ENCODE results near the gene TAF1B. TPM values are rescaled to one million over a fixed set of nuclear protein-coding genes. Genes with fewer than 3 reads are reported as not detected.

The TAF1B gene
- total and polyA plus RNA-seq, 2 donors (not counting 3 experiments of a cell fraction or from before 2014, with no cell fraction given), result 6.3 to 29.4 TPM

- no peak overlapping the region for H3K27ac ChIP-seq (ENCODE audit: insufficient read depth, low read depth, low read length)
- DNase-seq (ENCODE audit: low read depth, low spot score), result no peak
- H3K9me3 ChIP-seq (replicated peaks; ENCODE audit: control insufficient read depth, insufficient read depth, low read length), result no peaks in the 10 kb centered on the region
- no peaks in the 10 kb centered on the region for H3K4me1 ChIP-seq (ENCODE audit: control insufficient read depth, extremely low read depth, insufficient read depth, low read length)
- no peak for FAIRE-seq
- H3K4me3 ChIP-seq (replicated peaks in 1 of 3; ENCODE audit: insufficient read depth in 1 of 3, low read depth in 1 of 3, low read length in 3 of 3), result no peak overlapping the region
- no peaks in the 10 kb centered on the region for H3K9me1 ChIP-seq (replicated peaks; ENCODE audit: control insufficient read depth, extremely low read depth, insufficient read depth, low read length)
- no peaks in the 10 kb centered on the region for H3K79me2 ChIP-seq (ENCODE audit: control insufficient read depth, insufficient read depth, low read length)
- no peaks in the 10 kb centered on the region for H3K36me3 ChIP-seq (ENCODE audit: control insufficient read depth in 2 of 2, extremely low read depth in 1 of 2, insufficient read depth in 2 of 2, low read length in 2 of 2)
- no TSS peak for BruUV-seq (replicated peaks)
- TF ChIP-seq POLR2A (IDR thresholded peaks at IDR 0.05; ENCODE audit: low read depth, low read length), result no peak
- TF ChIP-seq EZH2 (IDR thresholded peaks at IDR 0.05; ENCODE audit: borderline replicate concordance, low read depth, low read length, severe bottlenecking), result no peak
- TF ChIP-seq POLR2AphosphoS5 (IDR thresholded peaks at IDR 0.05; ENCODE audit: insufficient read depth, low read depth, low read length), result no peak
- no peak for TF ChIP-seq GATA2 (IDR thresholded peaks at IDR 0.05; ENCODE audit: insufficient read depth, insufficient read length, low read depth, low read length)
- TF ChIP-seq MAX (IDR thresholded peaks at IDR 0.05; ENCODE audit: insufficient read depth, insufficient read length), result no peak
- no peak for TF ChIP-seq JUN (IDR thresholded peaks at IDR 0.05; ENCODE audit: borderline replicate concordance, insufficient read depth, insufficient read length, low read depth)
- TF ChIP-seq, protein P1, sequence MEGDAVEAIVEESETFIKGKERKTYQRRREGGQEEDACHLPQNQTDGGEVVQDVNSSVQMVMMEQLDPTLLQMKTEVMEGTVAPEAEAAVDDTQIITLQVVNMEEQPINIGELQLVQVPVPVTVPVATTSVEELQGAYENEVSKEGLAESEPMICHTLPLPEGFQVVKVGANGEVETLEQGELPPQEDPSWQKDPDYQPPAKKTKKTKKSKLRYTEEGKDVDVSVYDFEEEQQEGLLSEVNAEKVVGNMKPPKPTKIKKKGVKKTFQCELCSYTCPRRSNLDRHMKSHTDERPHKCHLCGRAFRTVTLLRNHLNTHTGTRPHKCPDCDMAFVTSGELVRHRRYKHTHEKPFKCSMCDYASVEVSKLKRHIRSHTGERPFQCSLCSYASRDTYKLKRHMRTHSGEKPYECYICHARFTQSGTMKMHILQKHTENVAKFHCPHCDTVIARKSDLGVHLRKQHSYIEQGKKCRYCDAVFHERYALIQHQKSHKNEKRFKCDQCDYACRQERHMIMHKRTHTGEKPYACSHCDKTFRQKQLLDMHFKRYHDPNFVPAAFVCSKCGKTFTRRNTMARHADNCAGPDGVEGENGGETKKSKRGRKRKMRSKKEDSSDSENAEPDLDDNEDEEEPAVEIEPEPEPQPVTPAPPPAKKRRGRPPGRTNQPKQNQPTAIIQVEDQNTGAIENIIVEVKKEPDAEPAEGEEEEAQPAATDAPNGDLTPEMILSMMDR (IDR thresholded peaks at IDR 0.05; ENCODE audit: extremely low read depth in 1 of 2, insufficient read depth in 1 of 2, low read depth in 1 of 2, low read length in 2 of 2), result no peak
- TF ChIP-seq FOS (IDR thresholded peaks at IDR 0.05; ENCODE audit: borderline replicate concordance, insufficient read depth, low read length), result no peak
- TF ChIP-seq MYC (IDR thresholded peaks at IDR 0.05; ENCODE audit: low read depth, low read length), result no peak
- CTCF ChIA-PET, result interaction anchor here (1.0 to 5.7 kb wide), 3 partner anchors 21 to 148 kb away, joined by 3 to 27 read pairs (median 4); no protein-coding TSS in a partner anchor
- no peaks in the 10 kb centered on the region for H4K20me1 ChIP-seq (replicated peaks; ENCODE audit: control insufficient read depth, extremely low read depth, insufficient read depth, low read length)
- intact Hi-C loops (cut with micrococcal nuclease), result no loop called here
- H2AFZ ChIP-seq (ENCODE audit: low read depth, low read length), result no peak overlapping the region
- POLR2A ChIA-PET, result no interaction called here
- dilution Hi-C loops (cut with MboI; ENCODE audit: extremely low pct_ligation_motif_present, low sequenced_read_pairs), result no loop called here
- H3K9ac ChIP-seq (replicated peaks; ENCODE audit: extremely low read depth, insufficient read depth, low read length), result no peak overlapping the region
- H3K4me2 ChIP-seq (ENCODE audit: insufficient read depth, low read length), result no peak overlapping the region
- peaks cover 4 to 7% of the 10 kb centered on the region in 2 experiments for H3K27me3 ChIP-seq (ENCODE audit: control insufficient read depth in 2 of 2, insufficient read depth in 2 of 2, low read length in 2 of 2)
Measured at GRCh38 chr2:9836074-9836473, 7.2 kb upstream of the TAF1B start.

Data from endothelial cell of umbilical vein (primary cell).